Ishikawa (cell line): ENCODE data around the gene CCNYL1.

ENCODE experiments used
- CEBPB ChIP-seq: IDR thresholded peaks from 2 replicates; pipeline ENCODE4 v1.6.1; 2012
- CREB1 ChIP-seq: IDR thresholded peaks from 2 replicates; pipeline ENCODE4 v1.6.1; 2012; ENCODE audit warnings: low read depth
- EP300 ChIP-seq: IDR thresholded peaks from 2 replicates; pipeline ENCODE4 v1.6.1; 2012; ENCODE audit warnings: borderline replicate concordance
- FOXM1 ChIP-seq: IDR thresholded peaks from 2 replicates; pipeline ENCODE4 v1.6.1; 2012; ENCODE audit warnings: low read depth, borderline replicate concordance
- NFIC ChIP-seq: IDR thresholded peaks from 2 replicates; pipeline ENCODE4 v1.6.1; 2012
- RAD21 ChIP-seq: IDR thresholded peaks from 2 replicates; pipeline ENCODE4 v1.6.1; 2012; ENCODE audit warnings: low read depth
- TAF1 ChIP-seq: IDR thresholded peaks from 2 replicates; pipeline ENCODE4 v1.6.1; 2012; ENCODE audit warnings: low read depth, mild to moderate bottlenecking
- TEAD4 ChIP-seq: IDR thresholded peaks from 2 replicates; pipeline ENCODE4 v1.6.1; 2012
- ZBTB7A ChIP-seq: IDR thresholded peaks from 2 replicates; pipeline ENCODE4 v1.6.1; 2012; ENCODE audit warnings: low read depth
- TF ChIP-seq, protein P1 (sequence below): IDR thresholded peaks from 2 replicates; pipeline ENCODE4 v1.6.1; 2012; ENCODE audit warnings: low read depth, mild to moderate bottlenecking

Gene CCNYL1

DNA sequence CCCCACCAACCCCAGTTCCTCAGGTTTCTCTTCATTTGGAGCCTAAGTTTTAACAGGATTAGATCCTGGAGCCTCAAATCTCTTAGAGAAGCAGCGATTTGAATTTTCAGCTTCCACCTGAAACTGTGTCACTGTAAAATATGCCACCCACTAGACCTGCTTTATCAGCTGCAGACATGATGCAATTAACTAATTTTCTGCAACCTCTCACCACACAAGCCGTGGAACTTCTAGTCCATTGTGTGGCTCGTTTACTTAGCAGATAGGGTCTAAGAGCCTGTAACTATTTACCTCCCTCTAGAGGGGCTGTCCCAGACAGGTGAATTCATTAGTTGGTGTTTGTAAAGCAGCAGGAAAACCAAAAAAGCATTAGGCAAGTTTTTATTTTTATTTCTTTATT is 89.8 kb downstream of the CCNYL1 start:
- TF ChIP-seq FOXM1 (no peak), CEBPB (0 out of 2 replicates have a peak, but pooled peaks have one; percentile 6)

- TF ChIP-seq NFIC (no peak), TAF1 (no peak), RAD21 (no peak), FOXM1 (no peak), ZBTB7A (no peak), CREB1 (no peak), TEAD4 (no peak), EP300 (no peak)
- TF ChIP-seq, protein P1, sequence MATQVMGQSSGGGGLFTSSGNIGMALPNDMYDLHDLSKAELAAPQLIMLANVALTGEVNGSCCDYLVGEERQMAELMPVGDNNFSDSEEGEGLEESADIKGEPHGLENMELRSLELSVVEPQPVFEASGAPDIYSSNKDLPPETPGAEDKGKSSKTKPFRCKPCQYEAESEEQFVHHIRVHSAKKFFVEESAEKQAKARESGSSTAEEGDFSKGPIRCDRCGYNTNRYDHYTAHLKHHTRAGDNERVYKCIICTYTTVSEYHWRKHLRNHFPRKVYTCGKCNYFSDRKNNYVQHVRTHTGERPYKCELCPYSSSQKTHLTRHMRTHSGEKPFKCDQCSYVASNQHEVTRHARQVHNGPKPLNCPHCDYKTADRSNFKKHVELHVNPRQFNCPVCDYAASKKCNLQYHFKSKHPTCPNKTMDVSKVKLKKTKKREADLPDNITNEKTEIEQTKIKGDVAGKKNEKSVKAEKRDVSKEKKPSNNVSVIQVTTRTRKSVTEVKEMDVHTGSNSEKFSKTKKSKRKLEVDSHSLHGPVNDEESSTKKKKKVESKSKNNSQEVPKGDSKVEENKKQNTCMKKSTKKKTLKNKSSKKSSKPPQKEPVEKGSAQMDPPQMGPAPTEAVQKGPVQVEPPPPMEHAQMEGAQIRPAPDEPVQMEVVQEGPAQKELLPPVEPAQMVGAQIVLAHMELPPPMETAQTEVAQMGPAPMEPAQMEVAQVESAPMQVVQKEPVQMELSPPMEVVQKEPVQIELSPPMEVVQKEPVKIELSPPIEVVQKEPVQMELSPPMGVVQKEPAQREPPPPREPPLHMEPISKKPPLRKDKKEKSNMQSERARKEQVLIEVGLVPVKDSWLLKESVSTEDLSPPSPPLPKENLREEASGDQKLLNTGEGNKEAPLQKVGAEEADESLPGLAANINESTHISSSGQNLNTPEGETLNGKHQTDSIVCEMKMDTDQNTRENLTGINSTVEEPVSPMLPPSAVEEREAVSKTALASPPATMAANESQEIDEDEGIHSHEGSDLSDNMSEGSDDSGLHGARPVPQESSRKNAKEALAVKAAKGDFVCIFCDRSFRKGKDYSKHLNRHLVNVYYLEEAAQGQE: no peak
Measured at GRCh38 chr2:207802650-207803049, 91.2 kb downstream of the CCNYL1 start.
